ENCODE results near the gene IFT122.
A peak's percentile ranks its signal among the peaks of the same experiment; 100 is the strongest.
"Not testable (repeated sequence)": the region's sequence is repeated elsewhere in the genome, so short reads cannot be mapped to it uniquely, and the experiment has no call there.

Gene IFT122

DNA sequence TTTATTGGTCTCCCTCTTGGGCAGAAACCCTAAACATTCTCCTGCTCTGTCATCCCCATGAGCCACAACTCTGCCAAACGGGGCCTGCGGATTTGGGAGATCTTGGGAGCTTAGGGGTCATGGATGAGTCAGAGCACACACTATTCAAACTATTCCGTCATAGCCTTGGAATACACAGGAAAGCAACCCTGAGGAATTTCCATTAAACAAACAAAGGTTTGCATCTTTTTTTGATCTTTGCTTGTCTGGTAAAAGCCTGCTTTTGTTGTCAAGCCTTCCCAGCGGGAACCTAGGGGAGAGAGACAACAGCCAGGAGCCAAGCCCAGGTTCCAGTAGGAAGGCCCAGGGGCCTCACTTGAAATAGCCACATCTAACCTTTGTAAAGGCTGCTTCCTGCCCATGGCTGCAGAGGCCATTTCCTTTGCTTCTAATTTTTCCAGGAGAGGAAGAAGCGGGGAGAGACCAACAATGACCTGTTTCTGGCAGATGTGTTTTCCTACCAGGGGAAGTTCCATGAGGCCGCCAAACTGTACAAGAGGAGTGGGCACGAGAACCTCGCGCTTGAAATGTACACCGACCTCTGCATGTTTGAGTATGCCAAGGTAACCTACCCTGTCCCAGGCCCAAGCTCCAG, 55.1 kb downstream of the IFT122 start:
- DNase-seq (ENCODE audit: low read depth) = peak; percentile 88

DNA sequence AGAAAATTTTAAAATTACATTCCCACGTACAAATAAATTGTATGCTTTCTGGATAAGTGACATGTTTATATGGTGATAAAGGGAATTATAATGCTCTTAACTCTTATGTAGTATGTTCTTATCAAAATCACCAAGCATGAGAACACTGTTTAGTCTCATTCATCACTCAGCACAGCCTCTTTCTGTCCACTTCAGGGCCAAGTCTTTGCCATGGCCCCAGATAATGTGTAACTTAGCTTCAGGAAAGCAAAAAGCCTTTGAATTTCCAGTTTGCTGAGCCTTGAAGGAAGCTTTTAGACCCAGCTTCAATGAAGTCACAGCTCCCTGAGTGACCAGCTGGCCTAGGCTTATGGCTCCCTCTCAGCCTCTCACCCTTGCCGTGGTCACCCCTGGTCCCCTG, 57.9 kb downstream of the IFT122 start:
- not testable (repeated sequence) for DNase-seq (ENCODE audit: low read depth)

- DNase-seq (ENCODE audit: low read depth) = peak; percentile 9
Observed at GRCh38 chr3:129498603-129499488, 58.8 kb downstream of the IFT122 start.

DNA sequence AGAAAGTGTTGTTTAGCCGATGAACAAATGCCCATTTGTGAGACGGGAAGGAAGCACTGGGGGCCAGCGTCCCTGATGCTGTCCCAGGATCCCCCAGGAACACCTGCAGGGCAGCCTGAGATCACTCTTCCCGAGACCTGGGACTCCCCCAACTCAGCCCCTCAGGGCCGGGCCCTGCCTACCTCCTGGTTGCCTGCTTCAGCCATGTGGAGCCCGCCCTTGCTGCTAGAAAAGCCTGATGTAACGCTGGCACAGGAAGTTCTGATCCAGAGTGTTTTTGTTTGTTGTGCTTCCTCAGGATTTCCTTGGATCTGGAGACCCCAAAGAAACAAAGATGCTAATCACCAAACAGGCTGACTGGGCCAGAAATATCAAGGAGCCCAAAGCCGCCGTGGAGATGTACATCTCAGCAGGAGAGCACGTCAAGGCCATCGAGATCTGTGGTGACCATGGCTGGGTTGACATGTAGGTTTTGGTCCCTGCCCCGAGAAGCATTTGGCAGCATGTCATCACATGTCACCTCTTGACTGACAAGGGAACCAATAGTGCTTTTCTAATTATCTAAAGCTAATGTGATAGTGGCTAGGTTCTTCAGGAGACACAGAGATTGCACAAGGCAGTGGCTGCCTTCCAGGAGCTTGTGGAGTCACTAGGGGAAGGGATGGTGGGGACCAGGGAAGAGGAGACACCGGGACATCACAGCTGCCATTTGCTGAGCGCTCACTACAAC, 59.7 kb downstream of the IFT122 start:
- DNase-seq (ENCODE audit: low read depth) = peak; percentile 9

GRCh38 chr3:129500334-129500658, 60.3 kb downstream of the IFT122 start:
- no peak for DNase-seq (ENCODE audit: low read depth)

- DNase-seq (ENCODE audit: low read depth) = no peak
Observed at GRCh38 chr3:129501630-129502029, 61.6 kb downstream of the IFT122 start.

- no peak for DNase-seq (ENCODE audit: low read depth)
Observed at GRCh38 chr3:129502641-129503408, 62.8 kb downstream of the IFT122 start.

DNA sequence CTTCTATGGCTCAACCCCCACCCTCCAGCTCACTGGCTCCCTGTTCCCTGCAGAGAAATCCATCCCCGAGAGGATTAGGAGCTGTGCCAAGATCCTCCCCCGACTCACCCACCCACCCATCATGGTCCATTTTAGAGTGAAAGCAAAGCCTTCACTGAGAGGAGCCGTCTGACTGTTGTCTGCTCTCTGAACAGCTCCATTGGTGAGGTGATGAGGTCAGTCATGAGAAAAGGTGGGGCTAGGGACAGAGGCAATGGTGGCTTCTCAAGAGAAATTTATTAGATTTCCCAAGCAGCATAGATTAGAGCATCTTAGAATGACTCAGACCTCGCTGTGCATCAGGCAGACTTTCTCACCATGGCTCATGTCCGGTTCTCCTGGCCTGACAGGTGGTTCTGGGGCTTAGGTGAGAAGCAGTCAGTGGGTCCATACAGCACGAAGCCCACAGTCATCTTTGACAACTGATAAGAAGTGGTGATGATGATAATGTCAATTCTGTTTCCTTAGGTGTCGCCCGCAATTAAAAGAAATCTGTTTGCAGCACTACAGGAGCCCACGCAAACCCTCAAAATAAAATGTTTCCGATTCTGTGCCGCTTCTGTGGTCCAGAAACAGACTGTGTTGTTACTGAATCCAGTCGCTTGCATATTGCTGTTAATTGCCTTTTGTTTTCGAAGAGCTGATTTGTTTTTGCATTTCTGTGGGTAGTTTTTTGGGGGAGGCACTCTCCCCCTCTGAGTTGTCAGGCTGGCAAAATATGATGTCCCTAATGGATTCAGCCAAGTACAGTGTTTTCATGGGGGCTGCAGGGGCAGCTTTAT, 63.7 kb downstream of the IFT122 start:
- peak; percentile 22 for DNase-seq (ENCODE audit: low read depth)

GRCh38 chr3:129504471-129505100, 64.6 kb downstream of the IFT122 start:
- DNase-seq (ENCODE audit: low read depth) = no peak

GRCh38 chr3:129505341-129505740, 65.3 kb downstream of the IFT122 start:
- no peak for DNase-seq (ENCODE audit: low read depth)

DNA sequence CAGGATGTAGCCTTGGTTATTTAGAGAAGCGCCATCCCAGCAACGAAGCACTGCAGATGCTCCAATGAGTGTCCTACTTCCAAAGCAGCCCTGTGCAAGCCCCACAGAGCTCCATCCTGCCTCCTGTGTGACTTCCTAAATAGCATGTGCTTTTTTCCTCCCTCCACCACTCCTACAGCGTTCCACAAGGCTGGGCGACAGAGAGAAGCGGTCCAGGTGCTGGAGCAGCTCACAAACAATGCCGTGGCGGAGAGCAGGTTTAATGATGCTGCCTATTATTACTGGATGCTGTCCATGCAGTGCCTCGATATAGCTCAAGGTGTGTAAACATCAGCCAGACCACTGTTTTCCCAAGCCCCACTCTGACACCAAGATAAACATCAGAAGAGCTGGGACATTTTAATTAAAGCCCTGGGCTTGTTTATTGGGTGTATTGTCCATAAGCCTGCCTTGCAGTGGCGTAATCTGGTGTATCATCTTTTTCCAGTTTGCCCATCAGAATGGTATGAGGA, 66.3 kb downstream of the IFT122 start:
- no peak for DNase-seq (ENCODE audit: low read depth)

GRCh38 chr3:129507181-129507831, 67.3 kb downstream of the IFT122 start:
- no peak for DNase-seq (ENCODE audit: low read depth)

DNA sequence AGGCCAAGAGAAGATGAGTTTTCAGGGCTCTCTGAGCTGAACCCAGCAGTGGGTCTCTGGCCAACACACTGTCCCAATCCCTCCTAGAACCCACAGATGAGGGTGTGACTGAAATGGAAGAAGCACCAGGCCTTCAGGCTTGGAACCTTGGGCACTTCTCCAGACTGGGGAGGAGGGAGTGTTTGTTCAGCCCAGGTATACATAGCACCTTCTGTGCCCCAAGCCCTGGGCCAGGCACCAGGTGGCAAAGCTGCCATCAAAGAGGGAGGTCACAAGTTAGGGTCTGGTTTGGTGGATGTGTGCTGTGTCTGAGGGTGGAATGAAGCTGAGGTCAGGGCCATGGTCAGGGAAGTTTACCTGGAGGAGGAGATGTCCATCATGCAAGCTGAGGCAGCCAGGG, 72.6 kb downstream of the IFT122 start:
- DNase-seq (ENCODE audit: low read depth) = no peak

GRCh38 chr3:129513705-129514104, 73.7 kb downstream of the IFT122 start:
- no peak for DNase-seq (ENCODE audit: low read depth)

DNA sequence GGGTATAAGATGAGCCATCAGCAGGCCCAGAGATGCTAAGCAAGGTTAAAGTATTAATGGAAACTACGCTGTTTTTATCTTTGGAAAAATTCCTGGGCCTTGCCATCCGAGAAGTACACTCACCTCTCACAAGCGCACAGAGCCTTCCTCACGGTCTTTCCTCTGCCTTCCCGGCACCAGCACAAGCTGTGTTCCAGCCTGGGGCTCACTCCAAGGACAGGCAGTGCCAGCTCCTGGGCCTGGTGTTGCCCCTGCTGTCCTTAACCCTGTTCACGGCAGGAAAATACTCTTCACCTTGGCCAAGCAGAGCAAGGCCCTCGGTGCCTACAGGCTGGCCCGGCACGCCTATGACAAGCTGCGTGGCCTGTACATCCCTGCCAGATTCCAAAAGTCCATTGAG, 74.1 kb downstream of the IFT122 start:
- no peak for DNase-seq (ENCODE audit: low read depth)

DNA sequence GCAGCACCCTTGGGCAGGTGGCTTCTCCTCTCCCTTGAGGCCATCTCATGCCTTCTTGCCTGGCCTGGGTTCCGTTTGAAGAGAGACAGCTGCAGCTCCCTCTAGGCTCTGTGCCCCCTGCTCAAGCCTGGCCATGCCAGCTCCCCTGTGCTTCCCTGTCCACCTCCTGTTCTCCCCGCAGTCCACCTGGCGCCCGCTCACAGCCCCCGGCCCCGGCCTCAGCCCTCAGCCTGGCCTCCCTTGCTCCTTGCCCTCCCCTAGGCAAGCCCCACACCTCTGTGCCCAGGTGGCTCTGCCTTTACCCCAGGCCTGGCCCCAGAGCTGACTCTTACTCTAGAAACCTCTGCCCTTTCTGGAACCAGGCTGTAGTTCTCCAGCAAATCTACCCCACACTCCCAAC, 74.5 kb downstream of the IFT122 start:
- DNase-seq (ENCODE audit: low read depth) = no peak

GRCh38 chr3:129515108-129515820, 75.2 kb downstream of the IFT122 start:
- not testable (repeated sequence) for DNase-seq (ENCODE audit: low read depth)

DNA sequence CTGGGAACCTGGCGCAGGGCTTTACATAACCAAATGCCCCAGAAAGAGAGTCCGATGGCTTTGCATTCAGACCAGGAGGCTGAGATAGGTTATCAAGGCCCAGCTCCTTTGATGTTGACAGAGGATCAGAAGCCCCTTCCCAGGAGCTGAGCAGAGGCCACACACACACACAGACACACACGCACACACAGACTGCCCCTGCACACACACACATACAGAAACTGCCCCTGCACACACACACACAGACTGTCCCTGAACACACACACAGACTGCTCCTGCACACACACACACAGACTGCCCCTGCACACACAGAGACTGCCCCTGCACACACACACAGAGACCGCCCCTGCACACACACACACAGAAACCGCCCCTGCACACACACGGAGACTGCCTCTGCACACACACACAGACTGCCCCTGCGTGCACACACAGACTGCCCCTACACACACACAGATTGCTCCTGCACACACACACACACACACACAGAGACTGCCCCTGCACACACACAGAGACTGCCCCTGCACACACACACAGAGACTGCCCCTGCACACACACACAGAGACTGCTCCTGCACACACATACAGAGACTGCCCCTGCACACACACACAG, 75.9 kb downstream of the IFT122 start:
- not testable (repeated sequence) for DNase-seq (ENCODE audit: low read depth)

DNA sequence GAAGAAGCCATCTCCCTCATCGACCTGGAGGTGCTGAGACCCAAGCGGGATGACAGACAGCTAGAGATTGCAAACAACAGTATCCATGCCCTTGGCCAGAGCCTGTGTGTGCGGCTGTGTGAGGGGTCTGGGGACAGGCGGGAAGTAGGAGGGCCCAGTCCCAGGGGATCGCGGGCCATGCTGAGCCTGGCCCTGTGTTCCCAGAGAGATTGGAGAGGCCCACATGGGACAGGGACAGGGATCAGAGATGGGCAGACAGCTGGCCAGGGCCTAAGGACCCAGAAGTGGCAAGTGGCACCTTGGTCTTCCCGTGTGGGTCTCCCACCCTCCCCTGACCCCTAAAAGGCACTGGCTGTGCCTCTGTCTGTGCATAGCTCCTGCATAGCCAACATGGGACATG, 77.5 kb downstream of the IFT122 start:
- DNase-seq (ENCODE audit: low read depth) = no peak

Data from EH (cell line).